Endothelial cell (in vitro differentiated cells): ENCODE measurements around the gene S1PR2. TPM values are rescaled to one million over a fixed set of nuclear protein-coding genes. Genes with fewer than 3 reads are reported as not detected.

Experiments used
- DNase-seq: peaks from one replicate; pipeline ENCODE4 v3.0.0; 2021; ENCODE audit warnings: low spot score
- H3K27ac Mint-ChIP-seq: one replicate; pipeline ENCODE4 v1.8.0; 2021; ENCODE audit warnings: mixed read lengths, inconsistent platforms; ENCODE audit not compliant: unreplicated experiment
- H3K27me3 Mint-ChIP-seq: one replicate; pipeline ENCODE4 v1.8.0; 2021; ENCODE audit warnings: mild to moderate bottlenecking, moderate library complexity, mixed read lengths, inconsistent platforms; ENCODE audit not compliant: unreplicated experiment
- H3K36me3 Mint-ChIP-seq: one replicate; pipeline ENCODE4 v1.8.0; 2021; ENCODE audit warnings: mild to moderate bottlenecking, low read depth, mixed read lengths, inconsistent platforms; ENCODE audit not compliant: unreplicated experiment
- H3K4me1 Mint-ChIP-seq: one replicate; pipeline ENCODE4 v1.8.0; 2021; ENCODE audit warnings: mild to moderate bottlenecking, mixed read lengths, inconsistent platforms; ENCODE audit not compliant: unreplicated experiment
- H3K4me3 Mint-ChIP-seq: one replicate; pipeline ENCODE4 v1.8.0; 2021; ENCODE audit warnings: mild to moderate bottlenecking, mixed read lengths, inconsistent platforms; ENCODE audit not compliant: unreplicated experiment
- H3K9me3 Mint-ChIP-seq: one replicate; pipeline ENCODE4 v1.8.0; 2021; ENCODE audit warnings: mixed read lengths, inconsistent platforms; ENCODE audit not compliant: unreplicated experiment
- total RNA-seq: library from RNA; stranded (reverse); fragmentation: NEBNext Ultra II Directional; extraction: Animal tissue kit (Norgen Biotek cat#: 25700); gene quantifications from one replicate; pipeline ENCODE4 v1.2.1, GENCODE V29; 2021; ENCODE audit not compliant: unreplicated experiment
- TF ChIP-seq, protein P1 (sequence below): fragments of 200-600 bp; sonication (generic); IDR thresholded peaks from one replicate; pipeline ENCODE4 v1.5.0; 2021; ENCODE audit warnings: antibody characterized with exemption; ENCODE audit not compliant: unreplicated experiment

S1PR2 gene
- total RNA-seq, 1 donor from 2014 or later: 9.3 TPM

DNA sequence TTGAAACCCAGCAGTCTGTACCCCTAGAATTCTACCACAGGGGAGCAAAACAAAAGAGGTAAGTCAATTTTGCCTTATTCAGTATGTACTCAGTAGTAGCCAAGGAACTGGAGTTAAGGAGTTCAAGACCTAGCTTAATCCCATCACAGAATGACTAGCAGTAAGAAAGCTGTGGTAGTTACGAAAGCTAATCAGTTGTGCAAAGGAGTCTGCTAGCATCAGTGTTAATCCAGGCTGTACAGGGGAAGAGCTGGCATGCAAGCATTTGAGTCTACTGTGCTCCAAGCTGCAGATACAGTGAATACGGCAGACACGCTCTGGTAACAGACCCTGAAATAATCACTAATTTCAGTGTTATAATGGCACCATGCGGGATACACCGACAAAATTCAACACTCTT, 41.1 kb downstream of the S1PR2 start:
- Mint-ChIP-seq H3K4me3 (no peak overlapping the region), H3K27me3 (peaks cover 8% of the 10 kb centered on the region), H3K9me3 (no peaks in the 10 kb centered on the region), H3K4me1 (peaks cover 15% of the 10 kb centered on the region), H3K27ac (peak overlapping the region; percentile 61), H3K36me3 (peaks cover 15% of the 10 kb centered on the region)
- no peak for DNase-seq
- TF ChIP-seq, protein P1, sequence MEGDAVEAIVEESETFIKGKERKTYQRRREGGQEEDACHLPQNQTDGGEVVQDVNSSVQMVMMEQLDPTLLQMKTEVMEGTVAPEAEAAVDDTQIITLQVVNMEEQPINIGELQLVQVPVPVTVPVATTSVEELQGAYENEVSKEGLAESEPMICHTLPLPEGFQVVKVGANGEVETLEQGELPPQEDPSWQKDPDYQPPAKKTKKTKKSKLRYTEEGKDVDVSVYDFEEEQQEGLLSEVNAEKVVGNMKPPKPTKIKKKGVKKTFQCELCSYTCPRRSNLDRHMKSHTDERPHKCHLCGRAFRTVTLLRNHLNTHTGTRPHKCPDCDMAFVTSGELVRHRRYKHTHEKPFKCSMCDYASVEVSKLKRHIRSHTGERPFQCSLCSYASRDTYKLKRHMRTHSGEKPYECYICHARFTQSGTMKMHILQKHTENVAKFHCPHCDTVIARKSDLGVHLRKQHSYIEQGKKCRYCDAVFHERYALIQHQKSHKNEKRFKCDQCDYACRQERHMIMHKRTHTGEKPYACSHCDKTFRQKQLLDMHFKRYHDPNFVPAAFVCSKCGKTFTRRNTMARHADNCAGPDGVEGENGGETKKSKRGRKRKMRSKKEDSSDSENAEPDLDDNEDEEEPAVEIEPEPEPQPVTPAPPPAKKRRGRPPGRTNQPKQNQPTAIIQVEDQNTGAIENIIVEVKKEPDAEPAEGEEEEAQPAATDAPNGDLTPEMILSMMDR: no peak

DNA sequence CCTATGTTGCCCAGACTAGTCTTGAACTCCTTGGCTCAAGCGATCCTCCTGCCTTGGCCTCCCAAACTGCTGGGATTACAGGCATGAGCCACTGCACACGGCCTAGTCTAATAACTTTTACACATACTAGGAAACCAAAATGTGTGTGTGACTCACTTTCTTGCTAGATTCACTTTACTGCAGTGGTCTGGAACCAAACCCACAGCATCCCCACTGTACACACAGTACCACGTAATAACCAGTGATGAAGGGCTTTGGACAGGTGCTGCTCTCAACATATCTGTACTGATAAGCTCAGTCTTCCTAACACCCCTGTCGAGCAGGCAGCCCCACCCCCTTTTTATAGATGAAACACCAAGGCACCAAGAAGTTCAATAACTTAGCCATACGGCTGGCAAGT, 41.5 kb downstream of the S1PR2 start:
- Mint-ChIP-seq H3K27ac (peak overlapping the region; percentile 61), H3K4me3 (no peak overlapping the region), H3K9me3 (no peaks in the 10 kb centered on the region), H3K4me1 (peaks cover 15% of the 10 kb centered on the region), H3K27me3 (peaks cover 8% of the 10 kb centered on the region), H3K36me3 (peaks cover 15% of the 10 kb centered on the region)
- no peak for DNase-seq
- TF ChIP-seq, protein P1: no peak

DNA sequence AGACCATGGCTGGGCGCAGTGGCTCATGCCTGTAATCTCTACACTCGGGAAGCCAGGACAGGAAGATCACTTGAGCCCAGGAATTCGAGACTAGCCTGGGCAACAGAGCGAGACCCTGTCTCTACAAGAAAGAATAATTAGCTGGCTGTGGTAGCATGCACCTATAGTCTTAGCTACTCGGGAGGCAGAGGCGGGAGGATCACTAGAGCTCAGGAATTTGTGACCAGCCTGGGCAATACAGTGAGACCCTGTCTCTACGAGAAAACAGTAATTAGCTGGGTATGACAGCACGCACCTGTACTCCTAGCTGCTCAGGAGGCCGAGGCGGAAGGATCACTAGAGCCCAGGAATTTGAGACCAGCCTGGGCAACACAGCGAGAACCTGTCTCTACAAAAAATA, 43.8 kb downstream of the S1PR2 start:
- Mint-ChIP-seq H3K36me3 (peaks cover 13% of the 10 kb centered on the region), H3K4me3 (no peak overlapping the region), H3K27ac (peak overlapping the region; percentile 70), H3K27me3 (peaks cover 3% of the 10 kb centered on the region), H3K4me1 (peaks cover 8% of the 10 kb centered on the region), H3K9me3 (no peaks in the 10 kb centered on the region)
- TF ChIP-seq, protein P1: no peak
- no peak for DNase-seq

DNA sequence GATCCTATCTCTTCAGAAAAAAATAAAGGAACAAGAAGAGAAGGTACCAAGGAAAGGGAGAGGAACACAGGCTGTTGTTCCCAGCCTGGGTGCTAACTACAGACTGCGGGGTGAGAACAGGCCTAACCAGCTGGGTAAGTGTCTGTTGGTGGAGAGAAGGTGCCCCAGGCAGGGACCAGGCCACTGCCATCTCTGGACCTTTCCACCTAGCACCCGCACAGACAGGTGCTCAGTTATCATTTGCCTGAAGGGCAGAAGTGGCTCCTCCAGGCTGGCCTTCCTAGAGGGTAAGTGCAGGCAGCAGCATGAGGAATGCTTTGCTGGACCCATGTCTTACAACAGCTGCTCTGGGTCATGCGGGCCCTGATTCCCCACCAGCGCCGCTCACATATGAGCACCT, 46.5 kb downstream of the S1PR2 start:
- no peaks in the 10 kb centered on the region for H3K9me3 Mint-ChIP-seq
- no peak for DNase-seq
- peaks cover 13% of the 10 kb centered on the region for H3K36me3 Mint-ChIP-seq
- peaks cover 8% of the 10 kb centered on the region for H3K4me1 Mint-ChIP-seq
- TF ChIP-seq, protein P1: no peak
- H3K27me3 Mint-ChIP-seq: peaks cover 2% of the 10 kb centered on the region
- H3K4me3 Mint-ChIP-seq: no peak overlapping the region
- no peak overlapping the region for H3K27ac Mint-ChIP-seq

DNA sequence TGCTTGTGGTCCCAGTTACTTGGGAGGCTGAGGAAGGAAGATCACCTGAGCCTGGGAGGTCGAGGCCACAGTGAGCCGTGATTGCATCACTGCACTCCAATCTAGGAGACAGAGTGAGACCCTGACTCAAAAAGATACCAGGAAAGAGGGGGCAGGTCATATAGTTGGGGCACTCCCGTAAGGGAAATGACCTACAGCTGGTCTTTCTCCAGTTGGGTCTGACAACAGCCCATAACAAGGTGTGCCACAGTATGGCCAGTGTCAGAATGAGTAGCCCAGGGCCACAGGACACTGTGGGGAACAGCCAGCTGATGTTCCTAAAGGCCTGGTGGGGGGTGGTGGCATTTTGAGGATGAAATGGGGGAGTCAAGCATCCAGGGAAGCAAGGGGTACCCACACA, 47.2 kb downstream of the S1PR2 start:
- DNase-seq: no peak
- TF ChIP-seq, protein P1: no peak
- H3K27me3 Mint-ChIP-seq: peaks cover 2% of the 10 kb centered on the region
- H3K9me3 Mint-ChIP-seq: no peaks in the 10 kb centered on the region
- no peak overlapping the region for H3K4me3 Mint-ChIP-seq
- H3K36me3 Mint-ChIP-seq: peaks cover 13% of the 10 kb centered on the region
- peaks cover 8% of the 10 kb centered on the region for H3K4me1 Mint-ChIP-seq
- no peak overlapping the region for H3K27ac Mint-ChIP-seq
